Endothelial cell of umbilical vein (primary cell): ENCODE data around the gene UBTD1. TPM values are rescaled to one million over a fixed set of nuclear protein-coding genes. Genes with fewer than 3 reads are reported as not detected.
"Not testable (repeated sequence)": the region's sequence is repeated elsewhere in the genome, so short reads cannot be mapped to it uniquely, and the experiment has no call there.

Experiments used
- BruUV-seq: library from RNA; stranded (reverse); fragments of 400-500 nt; replicated peaks from 2 replicates; lab custom pipeline; 2021; lab: Mats Ljungman, UMichigan
- CTCF ChIA-PET: fragments of 300-600, 350-600 bp; sonication (Branson Sonifier 250); formaldehyde crosslinking; loops from one replicate; lab custom pipeline; 2021; ENCODE audit warnings: antibody characterized with exemption, inconsistent platforms; lab: Charles Lee
- POLR2A ChIA-PET: fragments of 300-600, 350-600 bp; sonication (Branson Sonifier 250); formaldehyde crosslinking; loops from one replicate; lab custom pipeline; 2021; ENCODE audit warnings: antibody characterized with exemption, inconsistent platforms; lab: Charles Lee
- DNase-seq: peaks from one replicate; pipeline ENCODE4 v3.0.0-alpha.2; 2011; ENCODE audit warnings: low read depth, low spot score
- FAIRE-seq: peaks from 2 replicates; lab custom pipeline; 2011; peaks lifted over from hg19 to GRCh38; lab: Jason Lieb, UNC
- H2AFZ ChIP-seq: 2 replicates; pipeline ENCODE4 v1.6.0; 2012; ENCODE audit warnings: low read depth, low read length, control low read depth, inconsistent platforms
- H3K27ac ChIP-seq: 2 replicates; pipeline ENCODE4 v1.5.1; 2011; ENCODE audit warnings: low read depth, mild to moderate bottlenecking, control low read depth, low read length, moderate library complexity; ENCODE audit not compliant: insufficient read depth
- H3K27me3 ChIP-seq, 2 experiments: 2 replicates each; pipeline versions ENCODE4 v1.6.0 to v1.6.1; 2011; ENCODE audit warnings: low read length in 2 of 2, mixed read lengths in 1 of 2; ENCODE audit not compliant: control insufficient read depth in 2 of 2, insufficient read depth in 2 of 2
- H3K36me3 ChIP-seq, 2 experiments: 2 replicates in 1 of 2; 3 replicates in 1 of 2; pipeline ENCODE4 v1.5.1; 2011; ENCODE audit warnings: low read length in 2 of 2, mild to moderate bottlenecking in 1 of 2, moderate library complexity in 1 of 2; ENCODE audit not compliant: control insufficient read depth in 2 of 2, insufficient read depth in 2 of 2; ENCODE audit errors: extremely low read depth in 1 of 2
- H3K4me1 ChIP-seq: 3 replicates; pipeline ENCODE4 v1.5.1; 2011; ENCODE audit warnings: mild to moderate bottlenecking, low read length; ENCODE audit not compliant: control insufficient read depth, insufficient read depth; ENCODE audit errors: extremely low read depth
- H3K4me2 ChIP-seq: 2 replicates; pipeline ENCODE4 v1.6.1; 2011; ENCODE audit warnings: low read length, control low read depth, mixed read lengths; ENCODE audit not compliant: insufficient read depth
- H3K4me3 ChIP-seq, 3 experiments: fragments of 200-600 bp in 1 of 3; sonication (generic), shearing (Covaris generic) in 1 of 3; replicated peaks in 1 of 3; 2 replicates each; pipeline ENCODE4 v1.5.1; 2011 to 2016; ENCODE audit warnings: control low read depth in 3 of 3, low read length in 3 of 3, mild to moderate bottlenecking in 2 of 3, inconsistent platforms in 1 of 3, low read depth in 1 of 3, moderate library complexity in 1 of 3; ENCODE audit not compliant: insufficient read depth in 1 of 3
- H3K79me2 ChIP-seq: 2 replicates; pipeline ENCODE4 v1.6.0; 2012; ENCODE audit warnings: low read length, inconsistent platforms; ENCODE audit not compliant: control insufficient read depth, insufficient read depth
- H3K9ac ChIP-seq: replicated peaks from 2 replicates; pipeline ENCODE3; 2011; ENCODE audit warnings: low read length, control low read depth; ENCODE audit not compliant: insufficient read depth; ENCODE audit errors: extremely low read depth
- H3K9me1 ChIP-seq: replicated peaks from 3 replicates; pipeline ENCODE4 v1.6.0; 2011; ENCODE audit warnings: mild to moderate bottlenecking, low read length; ENCODE audit not compliant: control insufficient read depth, insufficient read depth; ENCODE audit errors: extremely low read depth
- H3K9me3 ChIP-seq: replicated peaks from 2 replicates; pipeline ENCODE4 v1.5.1; 2012; ENCODE audit warnings: low read length, inconsistent platforms; ENCODE audit not compliant: control insufficient read depth, insufficient read depth
- H4K20me1 ChIP-seq: replicated peaks from 2 replicates; pipeline ENCODE3; 2011; ENCODE audit warnings: mild to moderate bottlenecking, low read length; ENCODE audit not compliant: control insufficient read depth, insufficient read depth; ENCODE audit errors: extremely low read depth
- CTCF ChIP-seq, 2 donors: IDR thresholded peaks; 1 replicate in 1 of 2; 2 replicates in 1 of 2; pipeline ENCODE4 v1.5.1; 2011; ENCODE audit warnings: low read length in 2 of 2, mild to moderate bottlenecking in 2 of 2, moderate library complexity in 2 of 2, control low read depth in 1 of 2, inconsistent platforms in 1 of 2, low read depth in 1 of 2; ENCODE audit not compliant: insufficient read depth in 1 of 2; ENCODE audit errors: extremely low read depth in 1 of 2
- EZH2 ChIP-seq: IDR thresholded peaks from 2 replicates; pipeline ENCODE4 v1.6.1; 2012; ENCODE audit warnings: borderline replicate concordance, low read depth, mild to moderate bottlenecking, moderate library complexity, low read length, inconsistent platforms; ENCODE audit not compliant: severe bottlenecking
- FOS ChIP-seq: IDR thresholded peaks from 2 replicates; pipeline ENCODE4 v1.6.1; 2011; ENCODE audit warnings: mild to moderate bottlenecking, low read length, moderate library complexity, borderline replicate concordance; ENCODE audit not compliant: insufficient read depth
- JUN ChIP-seq: IDR thresholded peaks from 2 replicates; pipeline ENCODE4 v1.6.1; 2011; ENCODE audit warnings: borderline replicate concordance, low read depth; ENCODE audit not compliant: insufficient read length, insufficient read depth
- MAX ChIP-seq: IDR thresholded peaks from 2 replicates; pipeline ENCODE4 v1.6.1; 2011; ENCODE audit not compliant: insufficient read depth, insufficient read length
- MYC ChIP-seq: IDR thresholded peaks from one replicate; pipeline ENCODE4 v1.6.1; 2011; ENCODE audit warnings: mild to moderate bottlenecking, low read depth, low read length
- POLR2AphosphoS5 ChIP-seq: IDR thresholded peaks from 2 replicates; pipeline ENCODE4 v1.6.1; 2012; ENCODE audit warnings: low read depth, mild to moderate bottlenecking, control low read depth, low read length, moderate library complexity; ENCODE audit not compliant: insufficient read depth
- dilution Hi-C: fragments of 300-500 bp; cut with MboI; formaldehyde crosslinking; loops from one replicate; pipeline ENCODE4 v1.15.0; 2019; ENCODE audit warnings: low sequenced_read_pairs; ENCODE audit not compliant: extremely low pct_ligation_motif_present
- intact Hi-C: fragments of 100-400 bp; cut with micrococcal nuclease; formaldehyde crosslinking; loops from one replicate; pipeline ENCODE4 v1.10.0; 2022
- polyA plus RNA-seq, 4 experiments: library from polyadenylated mRNA; depleted of rRNA in 3 of 4; stranded (reverse) in 3 of 4; unstranded in 1 of 4; fragments of >200 nt; gene quantifications; 2 replicates each; pipeline versions ENCODE4 v1.2.1 to v1.2.3, GENCODE V29; 2011 to 2012; ENCODE audit warnings: missing spikeins in 1 of 4
- total RNA-seq: library from RNA; stranded (reverse); gene quantifications from 2 replicates; pipeline ENCODE4 v1.2.3, GENCODE V29; 2021

The UBTD1 gene
- total and polyA plus RNA-seq, 2 donors (not counting 3 experiments of a cell fraction or from before 2014, with no cell fraction given), result 42.6 to 63.7 TPM

- peaks cover 3% of the 10 kb centered on the region for H3K4me1 ChIP-seq
- no peaks in the 10 kb centered on the region for H3K79me2 ChIP-seq
- intact Hi-C loops (loop anchor here (1.0 to 2.0 kb wide), 4 partner anchors 19 to 147 kb away; partner anchors contain the start of genes MMS19 and UBTD1), dilution Hi-C loops (no loop called here)
- no peak overlapping the region for H3K9ac ChIP-seq
- POLR2A ChIA-PET, result interaction anchor here (1.1 kb wide), 1 partner anchor 92 kb away, joined by 5 read pairs; no protein-coding TSS in a partner anchor
- H3K27ac ChIP-seq, result no peak overlapping the region
- H3K9me3 ChIP-seq, result no peaks in the 10 kb centered on the region
- H3K9me1 ChIP-seq, result no peaks in the 10 kb centered on the region
- BruUV-seq, result no TSS peak
- FAIRE-seq (peak; percentile 98), DNase-seq (peak; percentile 82)
- TF ChIP-seq CTCF (IDR thresholded peaks at IDR 0.05; ENCODE audit: extremely low read depth in 1 of 2, insufficient read depth in 1 of 2, low read depth in 1 of 2, low read length in 2 of 2) (peak; percentile 83 to 96), MAX (no peak), FOS (no peak), EZH2 (no peak), POLR2AphosphoS5 (no peak), JUN (no peak), MYC (no peak)
- CTCF ChIA-PET, result interaction anchor here (0.7 to 6.6 kb wide), 25 partner anchors 8 to 126 kb away, joined by 3 to 159 read pairs (median 5); partner anchors contain the start of genes ANKRD2 and UBTD1
- H3K36me3 ChIP-seq, result peaks cover 0 to 2% of the 10 kb centered on the region in 2 experiments
- H2AFZ ChIP-seq, result no peak overlapping the region
- H4K20me1 ChIP-seq, result no peaks in the 10 kb centered on the region
- no peak overlapping the region for H3K4me2 ChIP-seq
- H3K4me3 ChIP-seq, result no peak overlapping the region
- no peaks in the 10 kb centered on the region for H3K27me3 ChIP-seq
Measured at GRCh38 chr10:97553575-97554031, 54.9 kb downstream of the UBTD1 start.

GRCh38 chr10:97554336-97554735 is 55.6 kb downstream of the UBTD1 start:
- DNase-seq, H3K4me2 ChIP-seq, H2AFZ ChIP-seq, H3K9me3 ChIP-seq, H3K27ac ChIP-seq, H3K4me3 ChIP-seq, H3K27me3 ChIP-seq, H3K4me1 ChIP-seq, dilution Hi-C loops, BruUV-seq, H3K79me2 ChIP-seq, H3K9me1 ChIP-seq, FAIRE-seq, H3K36me3 ChIP-seq, H3K9ac ChIP-seq, H4K20me1 ChIP-seq: not testable (repeated sequence)
- POLR2A ChIA-PET, result interaction anchor here (1.1 kb wide), 1 partner anchor 93 kb away, joined by 5 read pairs; no protein-coding TSS in a partner anchor
- CTCF ChIA-PET, result interaction anchor here (0.5 to 6.6 kb wide), 22 partner anchors 9 to 470 kb away, joined by 3 to 159 read pairs (median 6); partner anchors contain the start of genes ANKRD2 and UBTD1
- intact Hi-C loops, result loop anchor here (1.0 kb wide), 1 partner anchor 20 kb away; no protein-coding TSS in a partner anchor

- BruUV-seq, H3K4me2 ChIP-seq, H3K4me3 ChIP-seq, H3K36me3 ChIP-seq, FAIRE-seq, dilution Hi-C loops, H3K27me3 ChIP-seq, H3K27ac ChIP-seq, intact Hi-C loops, H3K9me3 ChIP-seq, H3K79me2 ChIP-seq, H4K20me1 ChIP-seq, H2AFZ ChIP-seq, DNase-seq, H3K4me1 ChIP-seq, H3K9ac ChIP-seq, H3K9me1 ChIP-seq, POLR2A ChIA-PET: not testable (repeated sequence)
- CTCF ChIA-PET, result interaction anchor here (1.2 to 6.6 kb wide), 3 partner anchors 21 to 56 kb away, joined by 4 to 159 read pairs (median 37); partner anchors contain the start of gene UBTD1
Measured at GRCh38 chr10:97555541-97555940, 56.8 kb downstream of the UBTD1 start.
